NCI-H524 (cell line): Measurements from ENCODE around the gene TNKS1BP1.
"Not testable (repeated sequence)": the region's sequence is repeated elsewhere in the genome, so short reads cannot be mapped to it uniquely, and the experiment has no call there.

Source experiments
- DNase-seq, 2 experiments: peaks; one replicate each; lab custom pipeline; 2025; lab: John Stamatoyannopoulos, UW

Gene TNKS1BP1

GRCh38 chr11:57311109-57311936, 13.4 kb downstream of the TNKS1BP1 start:
- no peak for DNase-seq

GRCh38 chr11:57310630-57311086, 14.1 kb downstream of the TNKS1BP1 start:
- DNase-seq, result no peak

DNA sequence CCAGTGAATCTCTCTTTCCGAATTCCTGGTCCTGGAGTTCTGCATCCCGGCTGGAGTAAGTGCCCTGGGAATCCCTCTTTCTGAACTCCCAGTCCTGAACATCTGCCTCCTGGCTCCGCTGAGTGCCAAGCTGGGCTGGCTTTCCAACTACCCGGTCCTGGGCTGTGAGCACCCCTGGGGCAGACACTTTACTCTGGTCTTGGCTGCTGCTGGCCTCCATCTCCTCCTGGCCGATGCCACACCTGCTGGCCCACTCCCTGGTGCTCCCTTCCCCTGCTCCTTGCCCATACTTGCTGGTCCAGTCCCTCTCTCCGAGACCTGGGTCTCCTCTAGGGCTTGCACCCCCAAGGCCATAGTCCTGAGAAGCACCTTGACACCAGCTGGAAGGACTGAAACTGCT, 14.7 kb downstream of the TNKS1BP1 start:
- DNase-seq, result no peak

DNA sequence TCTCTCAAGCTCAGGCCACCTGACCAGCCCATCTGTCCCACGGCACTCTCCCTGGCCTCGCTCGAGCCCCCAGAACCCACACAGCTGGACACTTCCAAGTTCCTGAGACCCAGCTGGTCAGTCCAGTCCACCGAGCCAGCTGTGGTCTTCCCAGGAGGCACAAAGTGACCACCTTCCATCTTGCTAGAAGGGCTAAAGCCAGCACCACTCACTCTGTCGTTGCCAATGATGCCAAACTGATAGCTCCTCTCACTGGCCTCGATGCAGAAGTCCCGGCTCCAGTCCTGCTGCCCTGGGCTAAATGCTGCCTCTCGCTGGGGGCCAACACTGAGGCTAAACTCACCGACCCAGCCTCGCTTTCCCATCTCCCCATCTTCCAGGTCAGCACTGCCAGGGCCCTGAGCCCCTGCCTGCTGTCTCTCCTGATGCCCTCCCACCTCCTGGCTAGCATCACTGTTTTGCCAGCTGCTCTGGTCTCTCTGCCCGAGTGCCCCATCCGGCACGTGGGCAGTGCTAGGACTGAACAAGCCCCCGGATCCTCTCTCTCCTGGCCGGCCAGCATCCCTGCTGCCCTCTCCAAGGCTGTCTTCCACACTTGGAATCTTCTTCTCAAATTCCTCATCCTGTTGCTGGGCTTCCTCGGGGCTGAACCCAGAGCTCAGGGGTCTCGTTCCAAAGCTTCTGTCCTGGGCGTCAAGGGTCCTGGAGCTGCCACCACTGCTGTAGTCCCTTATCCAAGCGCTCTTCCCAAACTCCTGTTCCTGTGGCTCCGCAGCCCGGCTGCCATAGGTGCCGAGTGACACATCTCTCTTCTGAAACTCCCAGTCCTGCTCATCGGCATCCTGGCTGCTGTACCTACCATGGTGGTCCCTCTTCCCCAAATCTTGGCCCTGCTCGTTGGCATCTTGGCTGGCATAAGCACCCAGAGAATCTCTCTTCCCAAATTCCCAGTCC, 15.4 kb downstream of the TNKS1BP1 start:
- DNase-seq, result no peak

GRCh38 chr11:57308426-57309060, 16.2 kb downstream of the TNKS1BP1 start:
- no peak for DNase-seq

DNA sequence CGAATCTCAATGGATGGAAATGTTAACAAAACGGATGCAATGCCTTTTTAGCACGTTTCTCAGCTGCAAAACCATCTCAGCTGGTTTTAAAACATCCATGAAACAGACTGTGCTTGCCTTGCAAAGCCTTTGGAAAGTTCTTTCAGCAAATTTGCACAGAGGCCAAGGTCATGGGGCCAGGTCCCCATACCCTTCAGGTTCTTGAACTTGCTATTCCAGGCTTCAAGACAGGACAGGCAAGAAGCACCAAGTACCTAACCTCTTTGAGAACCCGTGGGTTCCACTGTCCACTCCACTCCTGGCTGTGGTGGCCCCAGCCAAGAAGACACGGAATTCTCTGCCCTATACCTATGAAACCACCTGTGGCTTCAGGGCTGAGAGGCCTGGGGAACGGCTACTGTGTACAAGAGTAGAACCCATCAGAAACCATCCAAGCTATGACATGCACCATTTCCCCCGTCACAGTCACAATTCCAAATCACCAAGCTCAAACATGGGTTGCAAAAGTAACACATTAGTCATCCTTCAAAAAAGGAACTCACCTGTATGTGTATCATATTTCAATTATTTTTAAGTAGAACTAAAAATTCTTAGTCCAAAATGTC, 17.0 kb downstream of the TNKS1BP1 start:
- no peak for DNase-seq

DNA sequence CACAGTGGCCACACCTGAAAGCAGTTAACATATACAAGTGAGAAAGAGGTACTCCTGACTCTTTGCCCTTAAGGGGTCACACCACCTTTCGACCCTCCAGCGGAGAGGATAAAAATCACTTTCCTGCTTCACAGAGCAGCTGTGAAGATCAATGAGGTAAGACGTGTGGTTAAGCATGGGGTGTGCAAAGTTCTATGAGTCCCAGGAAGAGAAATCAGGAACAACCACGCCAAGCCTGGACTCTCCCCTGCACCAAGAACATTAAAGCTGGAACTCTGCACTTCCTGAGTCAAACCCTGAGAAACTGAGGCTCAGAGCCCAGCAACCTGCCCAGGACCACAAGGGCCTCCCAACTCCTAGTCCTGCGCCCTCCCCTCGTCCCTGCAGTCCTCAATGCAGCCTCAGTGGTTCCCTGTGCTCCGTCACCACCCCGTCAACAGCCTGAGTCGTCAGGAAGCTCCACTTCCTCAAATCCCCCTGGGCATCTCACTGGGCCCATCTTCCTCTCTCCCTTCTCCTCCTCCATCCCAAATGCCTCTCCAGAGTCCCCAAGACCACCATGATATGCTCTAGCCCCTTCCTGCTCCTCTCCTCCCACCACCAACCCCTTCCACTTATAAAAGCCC, 17.7 kb downstream of the TNKS1BP1 start:
- no peak for DNase-seq

GRCh38 chr11:57306161-57306876, 18.4 kb downstream of the TNKS1BP1 start:
- DNase-seq, result no peak

GRCh38 chr11:57305523-57305922, 19.2 kb downstream of the TNKS1BP1 start:
- no peak for DNase-seq

GRCh38 chr11:57303990-57304579, 20.7 kb downstream of the TNKS1BP1 start:
- peak; percentile 29 to 69 for DNase-seq

- DNase-seq, result no peak
These were observed 21.3 kb downstream of the TNKS1BP1 start for GRCh38 chr11:57303280-57303989.

DNA sequence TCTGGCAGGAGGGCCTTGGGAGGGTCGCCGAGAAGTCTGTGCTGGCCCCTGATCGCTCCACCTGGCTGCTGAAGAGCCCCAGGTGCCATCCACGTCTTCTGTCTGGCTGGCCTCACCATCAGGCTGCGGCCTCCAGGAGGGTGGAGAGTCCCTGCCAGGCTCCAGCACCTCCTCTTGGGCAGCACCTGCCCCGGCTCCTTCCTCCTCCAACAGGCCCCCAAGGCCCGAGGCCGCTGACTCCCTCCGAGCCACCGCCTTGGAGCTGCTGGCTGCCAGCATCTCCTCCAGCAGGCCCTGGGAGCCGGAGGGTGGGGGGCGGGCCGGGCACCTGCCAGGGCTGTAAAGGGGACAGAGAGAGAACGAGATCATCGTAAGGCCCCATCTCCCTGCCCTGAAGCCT, 22.3 kb downstream of the TNKS1BP1 start:
- no peak for DNase-seq

- DNase-seq, result no peak
These were observed 22.9 kb downstream of the TNKS1BP1 start for GRCh38 chr11:57301711-57302423.

DNA sequence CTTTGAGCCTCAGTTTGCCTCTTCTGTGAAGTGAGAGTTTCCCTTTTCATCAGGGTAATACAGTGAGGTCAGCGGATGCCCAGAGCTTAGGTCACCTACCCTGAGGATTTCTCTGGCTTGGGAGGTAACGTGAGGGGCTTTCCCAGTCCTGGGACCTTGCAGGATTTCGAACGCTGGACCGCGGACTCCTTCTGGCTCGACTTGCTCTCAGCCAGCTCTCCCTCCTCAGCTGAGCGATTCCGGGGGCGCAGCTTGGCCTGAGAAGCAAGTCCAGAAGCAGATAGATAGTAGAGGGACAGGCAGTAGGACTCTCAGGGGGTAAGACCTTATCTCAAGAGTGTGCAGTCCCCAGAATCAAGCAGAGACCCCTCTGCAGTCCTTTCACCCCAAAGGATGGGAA, 24.0 kb downstream of the TNKS1BP1 start:
- no peak for DNase-seq

DNA sequence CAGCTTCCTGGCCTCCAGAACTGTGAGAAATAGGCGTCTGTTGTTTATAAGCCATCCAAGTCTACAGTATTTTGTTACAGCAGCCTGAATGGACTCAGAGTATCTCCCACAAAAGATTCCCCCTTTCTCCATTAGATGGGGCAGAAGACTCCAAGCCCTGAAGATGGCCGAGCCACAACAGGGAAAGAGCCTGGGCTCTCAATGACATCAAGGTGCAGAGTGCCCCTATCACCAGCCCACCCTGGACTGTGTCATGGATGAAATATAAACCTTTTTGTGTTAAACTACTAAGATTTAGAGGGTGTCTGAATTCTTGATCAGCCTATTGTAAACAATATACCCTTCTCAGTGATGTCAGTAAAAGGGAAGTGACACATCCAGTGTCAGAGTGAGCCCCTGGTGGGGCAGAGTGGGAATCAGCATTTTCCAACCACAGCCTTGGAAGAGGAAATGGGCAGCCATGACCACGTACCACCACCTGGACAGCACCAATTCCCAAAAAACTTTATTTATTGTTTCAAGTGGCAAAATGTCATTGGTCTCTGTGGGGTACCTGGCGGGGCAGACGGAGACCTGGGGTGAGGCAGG, 25.5 kb downstream of the TNKS1BP1 start:
- no peak for DNase-seq

GRCh38 chr11:57297221-57297620, 27.5 kb downstream of the TNKS1BP1 start:
- no peak for DNase-seq

- DNase-seq, result not testable (repeated sequence)
These were observed 28.5 kb downstream of the TNKS1BP1 start for GRCh38 chr11:57296205-57296604.
